Measurements from ENCODE around the gene MYO5C.

- TF ChIP-seq CTCF (IDR thresholded peaks at IDR 0.05) (no peak), POLR2A (IDR thresholded peaks at IDR 0.05) (no peak)
Measured at GRCh38 chr15:52196891-52197290, 98.7 kb downstream of the MYO5C start.

All from testis (tissue), 2 donors.